T-cell (primary cell): ENCODE measurements around the gene TRAPPC13. TPM values are rescaled to one million over a fixed set of nuclear protein-coding genes. Genes with fewer than 3 reads are reported as not detected.
"Not testable (repeated sequence)": the region's sequence is repeated elsewhere in the genome, so short reads cannot be mapped to it uniquely, and the experiment has no call there.

Source experiments
- ATAC-seq, 4 experiments: fragments of 200-7000 bp in 3 of 4; fragments of 150-1000 bp in 1 of 4; cut with Tn5 transposase; replicated peaks in 1 of 4; 1 replicate in 3 of 4; 2 replicates in 1 of 4; pipeline ENCODE4 v1.10.0; 2021; ENCODE audit warnings: moderate library complexity in 3 of 4, mild to moderate bottlenecking in 2 of 4, moderate number of reproducible peaks in 1 of 4
- CTCF ChIA-PET, 2 donors: fragments of 300-600 bp; sonication (Branson Sonifier 250); formaldehyde crosslinking; loops; one replicate each; lab custom pipeline; 2022; ENCODE audit warnings: antibody characterized with exemption in 2 of 2; lab: Charles Lee
- POLR2A ChIA-PET, 2 donors: fragments of 300-600 bp; sonication (Branson Sonifier 250); formaldehyde crosslinking; loops; one replicate each; lab custom pipeline; 2022; ENCODE audit warnings: antibody characterized with exemption in 2 of 2; lab: Charles Lee
- DNase-seq, 35 experiments: peaks; one replicate each; pipeline versions ENCODE4 v3.0.0 to v3.0.0-alpha.2; 2013 to 2023
- H3K27ac ChIP-seq: one replicate; pipeline ENCODE4 v1.5.1; 2013; ENCODE audit warnings: low read length
- H3K27me3 ChIP-seq, 2 experiments: replicated peaks in 1 of 2; 1 replicate in 1 of 2; 2 replicates in 1 of 2; pipeline versions ENCODE4 v1.6.1 to v1.7.0; 2013; ENCODE audit warnings: low read length in 1 of 2, mixed read lengths in 1 of 2; ENCODE audit not compliant: control insufficient read depth in 2 of 2, insufficient read depth in 2 of 2; ENCODE audit errors: extremely low read depth in 1 of 2
- H3K36me3 ChIP-seq, 2 donors: 1 replicate in 1 of 2; 2 replicates in 1 of 2; pipeline versions ENCODE4 v1.6.1 to v1.7.0; 2013; ENCODE audit warnings: low read length in 1 of 2; ENCODE audit not compliant: control insufficient read depth in 2 of 2, insufficient read depth in 1 of 2; ENCODE audit errors: extremely low read depth in 1 of 2
- H3K4me1 ChIP-seq, 2 experiments: 1 replicate in 1 of 2; 2 replicates in 1 of 2; pipeline versions ENCODE4 v1.6.1 to v1.7.0; 2013; ENCODE audit warnings: low read length in 2 of 2, mixed read lengths in 1 of 2; ENCODE audit not compliant: insufficient read depth in 2 of 2, control insufficient read depth in 1 of 2; ENCODE audit errors: extremely low read depth in 1 of 2
- H3K4me3 ChIP-seq, 2 donors: 1 replicate in 1 of 2; 2 replicates in 1 of 2; pipeline versions ENCODE4 v1.5.1 to v1.7.0; 2013; ENCODE audit warnings: mild to moderate bottlenecking in 2 of 2, low read length in 1 of 2, moderate library complexity in 1 of 2; ENCODE audit not compliant: control insufficient read depth in 1 of 2; ENCODE audit errors: extremely low read depth in 1 of 2
- H3K9me3 ChIP-seq: 2 replicates; pipeline ENCODE4 v1.7.0; 2013
- H3K27ac Mint-ChIP-seq, 2 donors: one replicate each; pipeline ENCODE4 v1.8.0; 2020 to 2021; ENCODE audit warnings: mild to moderate bottlenecking in 2 of 2, mixed read lengths in 2 of 2
- H3K27me3 Mint-ChIP-seq, 2 donors: one replicate each; pipeline ENCODE4 v1.8.0; 2021 to 2022; ENCODE audit warnings: mixed read lengths in 2 of 2
- H3K36me3 Mint-ChIP-seq: one replicate; pipeline ENCODE4 v1.8.0; 2021; ENCODE audit warnings: mixed read lengths
- H3K4me1 Mint-ChIP-seq, 3 donors: one replicate each; pipeline ENCODE4 v1.8.0; 2020 to 2022; ENCODE audit warnings: mixed read lengths in 3 of 3, mild to moderate bottlenecking in 1 of 3
- H3K4me3 Mint-ChIP-seq, 3 donors: one replicate each; pipeline ENCODE4 v1.8.0; 2020 to 2022; ENCODE audit warnings: mild to moderate bottlenecking in 3 of 3, mixed read lengths in 3 of 3, moderate library complexity in 3 of 3
- H3K9me3 Mint-ChIP-seq, 3 donors: one replicate each; pipeline ENCODE4 v1.8.0; 2020 to 2022; ENCODE audit warnings: mixed read lengths in 3 of 3
- WGBS: methylation state at CpG from one replicate; pipeline ENCODE4 v1.1.5; 2013; ENCODE audit warnings: missing lambda C conversion rate; ENCODE audit not compliant: insufficient coverage; 5-methylcytosine and 5-hydroxymethylcytosine counted together
- total RNA-seq, 35 experiments: library from RNA in 6 of 35; stranded (reverse) in 6 of 35; fragments of 120-200 nt in 1 of 35; gene quantifications; one replicate each; pipeline versions ENCODE4 v1.2.1 to v1.2.4 and lab custom pipeline; 2013 to 2026

Gene TRAPPC13
- total RNA-seq, 5 donors from 2014 or later (not counting 1 experiment from before 2014, with no cell fraction given) = 14.3 to 19.2 (median 16.5) TPM

GRCh38 chr5:65612298-65612907 lies 12.4 kb upstream of the TRAPPC13 start:
- no peak for ATAC-seq
- no peaks in the 10 kb centered on the region for H3K27me3 Mint-ChIP-seq
- H3K27ac ChIP-seq = no peak overlapping the region
- WGBS = no CpG with 5 or more reads among the region's 4 CpGs
- H3K9me3 ChIP-seq = no peaks in the 10 kb centered on the region
- H3K27ac Mint-ChIP-seq = no peak overlapping the region
- CTCF ChIA-PET = interaction anchor here in 1 of 2 donors (1.5 kb wide), 1 partner anchor 10 kb away, joined by 3 read pairs; no protein-coding TSS in a partner anchor
- H3K9me3 Mint-ChIP-seq = no peaks in the 10 kb centered on the region
- POLR2A ChIA-PET = interaction anchor here in 1 of 2 donors (1.6 kb wide), 1 partner anchor 11 kb away, joined by 8 read pairs; no protein-coding TSS in a partner anchor
- no peaks in the 10 kb centered on the region for H3K27me3 ChIP-seq
- H3K4me1 ChIP-seq = no peaks in the 10 kb centered on the region
- H3K4me1 Mint-ChIP-seq = peaks cover 11 to 29% (median 17%) of the 10 kb centered on the region in 3 donors
- DNase-seq = no peak
- no peak overlapping the region for H3K4me3 Mint-ChIP-seq
- H3K36me3 Mint-ChIP-seq = peaks cover 64% of the 10 kb centered on the region
- H3K4me3 ChIP-seq = no peak overlapping the region
- peaks cover 9 to 83% of the 10 kb centered on the region in 2 donors for H3K36me3 ChIP-seq

- CTCF ChIA-PET = no interaction called here
- H3K4me1 Mint-ChIP-seq = peaks cover 52 to 58% (median 54%) of the 10 kb centered on the region in 3 donors
Observed at GRCh38 chr5:65620021-65620420, 4.8 kb upstream of the TRAPPC13 start.

DNA sequence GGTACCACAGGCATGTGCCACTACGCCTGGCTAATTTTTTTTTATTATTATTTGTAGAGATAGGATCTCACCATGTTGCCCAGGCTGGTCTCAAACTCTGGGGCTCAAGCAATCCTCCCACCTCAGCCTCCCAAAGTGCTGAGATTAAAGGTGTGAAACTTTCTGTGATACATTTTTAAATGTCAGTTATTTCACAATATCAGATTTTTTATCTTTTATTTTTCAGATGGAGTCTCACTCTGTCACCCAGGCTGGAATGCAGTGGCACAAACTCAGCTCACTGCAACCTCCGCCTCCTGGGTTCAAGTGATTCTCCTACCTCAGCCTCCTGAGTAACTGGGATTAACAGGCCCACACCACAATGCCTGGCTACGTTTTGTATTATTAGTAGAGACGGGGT lies 2.9 kb upstream of the TRAPPC13 start:
- peak overlapping the region; percentile 28 to 99 (median 93) for H3K4me3 Mint-ChIP-seq
- POLR2A ChIA-PET = interaction anchor here in 1 of 2 donors (0.6 kb wide), 1 partner anchor 31 kb away, joined by 3 read pairs; no protein-coding TSS in a partner anchor
- H3K36me3 Mint-ChIP-seq, H3K27ac Mint-ChIP-seq, ATAC-seq, H3K27ac ChIP-seq, H3K36me3 ChIP-seq, H3K4me3 ChIP-seq, DNase-seq, H3K27me3 ChIP-seq, H3K27me3 Mint-ChIP-seq, H3K9me3 Mint-ChIP-seq, CTCF ChIA-PET, H3K9me3 ChIP-seq: not testable (repeated sequence)
- H3K4me1 ChIP-seq = peaks cover 20 to 24% of the 10 kb centered on the region in 2 experiments
- WGBS = 93% methylated on average over 3 of the region's 4 CpGs
- peaks cover 56 to 63% (median 60%) of the 10 kb centered on the region in 3 donors for H3K4me1 Mint-ChIP-seq

More at GRCh38 chr5:65620021-65620420, 4.8 kb upstream of the TRAPPC13 start:
- Histone ChIP-seq H3K9me3 (no peaks in the 10 kb centered on the region), H3K36me3 (peaks cover 0 to 13% of the 10 kb centered on the region in 2 donors), H3K4me1 (peaks cover 13 to 14% of the 10 kb centered on the region in 2 experiments), H3K27ac (no peak overlapping the region), H3K27me3 (no peaks in the 10 kb centered on the region), H3K4me3 (no peak overlapping the region)
- ATAC-seq = no peak
- POLR2A ChIA-PET = interaction anchor here in 1 of 2 donors (1.0 kb wide), 1 partner anchor 137 kb away, joined by 4 read pairs; no protein-coding TSS in a partner anchor
- Mint-ChIP-seq H3K27me3 (no peaks in the 10 kb centered on the region), H3K36me3 (peaks cover 17% of the 10 kb centered on the region), H3K27ac (no peak overlapping the region), H3K9me3 (no peaks in the 10 kb centered on the region), H3K4me3 (no peak overlapping the region)
- no peak for DNase-seq
- no CpG with 5 or more reads among the region's 4 CpGs for WGBS

- peak overlapping the region; percentile 98 to 99 for H3K27ac Mint-ChIP-seq
- peaks cover 6% of the 10 kb centered on the region for H3K36me3 Mint-ChIP-seq
- H3K4me1 Mint-ChIP-seq = peaks cover 58 to 67% (median 58%) of the 10 kb centered on the region in 3 donors
- WGBS = no CpG with 5 or more reads among the region's 9 CpGs
- ATAC-seq (no peak), DNase-seq (peak in 1 of 35 experiments; percentile 11)
- Histone ChIP-seq H3K27ac (peak overlapping the region; percentile 86), H3K4me3 (peak overlapping the region; percentile 74 to 92), H3K9me3 (no peaks in the 10 kb centered on the region), H3K27me3 (no peaks in the 10 kb centered on the region), H3K4me1 (peaks cover 20 to 24% of the 10 kb centered on the region in 2 experiments), H3K36me3 (no peaks in the 10 kb centered on the region)
- no peaks in the 10 kb centered on the region for H3K9me3 Mint-ChIP-seq
- H3K27me3 Mint-ChIP-seq = no peaks in the 10 kb centered on the region
- ChIA-PET POLR2A (interaction anchor here (0.5 to 1.4 kb wide), 6 partner anchors 10 to 1410 kb away, joined by 3 to 14 read pairs (median 6); partner anchors contain the start of genes CENPK (in 1 of the 2) and PPWD1 (in 1 of the 2)), CTCF (interaction anchor here in 1 of 2 donors (1.1 to 1.6 kb wide), 2 partner anchors 10 to 61 kb away, joined by 4 to 5 read pairs; partner anchors contain the start of genes CENPK and PPWD1)
- peak overlapping the region; percentile 93 to 99 (median 97) for H3K4me3 Mint-ChIP-seq
Observed at GRCh38 chr5:65623482-65623881, 1.3 kb upstream of the TRAPPC13 start.

DNA sequence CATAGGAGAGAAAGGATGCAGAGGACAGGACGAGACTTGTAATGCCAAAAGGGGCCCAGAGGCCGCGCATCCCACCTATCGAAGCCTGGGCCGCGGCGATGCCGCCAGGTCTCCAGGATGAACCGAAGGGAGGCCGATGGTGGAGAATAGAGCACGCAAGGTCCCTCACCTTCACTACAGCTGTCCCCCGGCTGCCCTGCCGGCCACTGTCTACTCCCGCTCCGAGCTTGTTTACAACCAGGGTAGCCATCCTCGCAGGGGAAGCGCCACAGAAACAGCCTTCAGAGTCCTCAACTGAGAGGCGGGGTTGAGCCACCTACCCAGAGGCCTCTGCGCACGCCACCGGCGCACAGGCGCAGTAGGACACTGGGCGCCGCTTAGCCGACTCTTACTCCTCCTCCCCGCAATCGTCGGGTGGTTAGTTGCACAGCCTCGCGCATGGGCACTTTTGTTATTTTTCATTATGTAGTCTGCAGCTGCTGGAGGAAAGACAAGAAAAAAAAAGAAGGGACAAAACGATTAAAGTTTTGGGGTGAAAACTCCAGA lies 729 bp upstream of the TRAPPC13 start, which contains the start of gene TRIM23:
TSS of gene TRIM23 (minus strand) at position 309 of the 546 bp plus-strand sequence. CDS start at position 250, 59 bp downstream.
- H3K36me3 Mint-ChIP-seq = peaks cover 4% of the 10 kb centered on the region
- H3K27me3 Mint-ChIP-seq = no peaks in the 10 kb centered on the region
- Histone ChIP-seq H3K27me3 (no peaks in the 10 kb centered on the region), H3K4me3 (peak within 1 kb of the TSS; percentile 74 to 92), H3K27ac (peak within 1 kb of the TSS; percentile 86), H3K36me3 (peaks cover 0 to under 1% of the 10 kb centered on the region in 2 donors), H3K9me3 (no peaks in the 10 kb centered on the region), H3K4me1 (peaks cover 20 to 22% of the 10 kb centered on the region in 2 experiments)
- H3K9me3 Mint-ChIP-seq = no peaks in the 10 kb centered on the region
- H3K27ac Mint-ChIP-seq = peak within 1 kb of the TSS; percentile 98 to 99
- 0% methylated on average over 19 of the region's 32 CpGs for WGBS
- POLR2A ChIA-PET = interaction anchor here (0.5 to 1.4 kb wide), 9 partner anchors 9 to 1409 kb away, joined by 3 to 14 read pairs (median 6); partner anchors contain the start of genes CENPK (in 1 of the 2) and PPWD1 (in 1 of the 2)
- CTCF ChIA-PET = interaction anchor here in 1 of 2 donors (1.1 to 1.6 kb wide), 2 partner anchors 10 to 61 kb away, joined by 4 to 5 read pairs; partner anchors contain the start of genes CENPK and PPWD1
- H3K4me1 Mint-ChIP-seq = peaks cover 52 to 61% (median 52%) of the 10 kb centered on the region in 3 donors
- peak within 1 kb of the TSS; percentile 93 to 99 (median 97) for H3K4me3 Mint-ChIP-seq
- DNase-seq (peak; percentile 81 to 95 (median 91)), ATAC-seq (peak; percentile 93 to 97 (median 96))
